ENCODE measurements around the gene LAMA5.

- TF ChIP-seq POLR2A (IDR thresholded peaks at IDR 0.05; ENCODE audit: borderline replicate concordance, extremely low read depth, insufficient read depth, insufficient read length) (no peak), JUND (IDR thresholded peaks at IDR 0.05) (no peak), EZH2phosphoT487 (IDR thresholded peaks at IDR 0.05; ENCODE audit: borderline replicate concordance) (no peak), CTCF (IDR thresholded peaks at IDR 0.05 in 2 of 3, conservative IDR thresholded peaks at IDR 0.05 in 1 of 3; ENCODE audit: borderline replicate concordance in 1 of 3, insufficient read depth in 1 of 3, low read depth in 2 of 3, low read length in 2 of 3) (no peak), EZH2 (IDR thresholded peaks at IDR 0.05) (no peak), SP1 (IDR thresholded peaks at IDR 0.05; ENCODE audit: low read depth) (no peak), RAD21 (IDR thresholded peaks at IDR 0.05; ENCODE audit: low read depth) (no peak), REST (IDR thresholded peaks at IDR 0.05; ENCODE audit: low read depth) (no peak), MAX (IDR thresholded peaks at IDR 0.05) (no peak)
These were observed 45.3 kb upstream of the LAMA5 start for GRCh38 chr20:62412194-62413024.
